Measurements from ENCODE around the gene ZIK1. TPM values are rescaled to one million over a fixed set of nuclear protein-coding genes. Genes with fewer than 3 reads are reported as not detected.

The ZIK1 gene
- 2.8 and 3.2 TPM in 2 replicates for total RNA-seq

DNA sequence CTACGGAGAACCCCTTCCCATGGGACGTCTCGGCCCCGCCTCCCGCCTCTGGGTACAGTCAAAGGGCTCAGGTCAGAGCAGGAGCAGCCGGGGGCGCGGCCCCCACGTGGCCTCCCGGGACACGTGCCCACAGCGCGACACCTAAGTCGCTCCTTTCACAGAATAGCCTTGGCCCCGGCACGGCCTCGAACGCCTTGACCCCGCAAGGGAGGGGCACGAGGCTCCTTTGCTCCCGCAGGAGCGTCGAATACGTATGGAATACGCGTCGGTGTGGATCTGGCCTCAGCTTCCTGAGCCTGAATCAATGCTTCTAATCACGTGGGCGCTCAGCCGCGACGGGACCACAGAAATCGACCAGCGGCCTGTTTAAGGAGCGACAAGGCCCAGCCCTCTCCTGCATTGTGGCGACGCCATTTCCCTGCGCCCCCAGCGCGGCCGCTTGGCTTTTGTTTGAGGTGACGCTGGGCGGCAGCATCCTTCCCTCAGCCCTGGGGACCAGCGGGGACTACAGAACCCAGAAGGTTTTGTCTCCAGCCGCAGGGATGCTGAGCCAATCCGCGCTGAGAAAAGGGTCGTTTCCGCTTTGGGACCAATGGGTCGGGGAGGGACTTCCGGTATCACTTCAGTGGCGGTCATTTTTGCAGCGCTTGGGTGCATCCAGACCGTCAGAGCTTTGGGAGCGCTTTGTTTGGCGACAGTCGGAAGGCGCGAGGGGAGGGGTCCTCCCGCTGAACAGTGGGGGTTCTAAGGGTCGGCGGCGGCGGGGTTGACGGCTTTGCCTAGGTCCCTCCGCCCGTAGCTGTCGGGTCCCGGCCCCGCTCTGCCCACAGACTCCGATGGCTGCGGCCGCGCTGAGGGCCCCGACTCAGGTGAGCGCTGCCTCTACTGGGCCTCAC is at the start of gene ZIK1:
ZIK1 (plus strand) TSS at position 625 of the 896 bp plus-strand sequence; CDS start at position 837, 212 bp downstream.

DNA sequence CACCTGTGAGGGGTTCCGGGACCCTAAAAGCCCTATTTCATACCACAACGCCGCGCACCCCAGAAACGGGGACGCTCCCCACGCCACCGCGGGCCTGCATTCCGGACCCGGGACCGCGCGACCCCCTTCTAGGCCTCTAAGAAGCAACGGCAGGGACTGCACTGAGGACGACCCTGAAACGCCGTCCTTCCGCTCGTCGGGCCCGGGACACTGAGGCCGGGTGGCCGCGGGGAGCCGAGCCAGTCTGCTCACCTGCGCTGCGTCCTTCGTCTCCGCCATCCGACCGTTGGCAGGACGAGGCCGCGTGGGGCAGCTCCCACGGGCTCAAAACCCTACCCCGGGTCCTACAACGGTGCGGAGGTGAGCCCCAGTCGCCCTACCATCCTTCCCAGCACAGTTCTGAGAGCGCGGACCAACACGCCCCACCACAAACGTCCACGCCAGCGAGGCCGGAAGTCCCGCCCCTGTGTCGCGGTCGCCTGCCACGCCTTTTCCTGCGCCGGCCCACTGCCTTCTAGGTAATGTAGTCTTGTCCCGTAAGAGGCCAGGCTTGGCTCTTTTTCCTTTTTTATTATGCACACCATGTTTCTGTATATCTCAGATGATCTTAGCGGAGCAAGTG is 24.4 kb upstream of the ZIK1 start, which contains the start of gene ZNF550:
ZNF550 (minus strand) TSS at position 460 of the 622 bp plus-strand sequence; CDS start at position 279, 181 bp downstream.

GRCh38 chr19:57578487-57579205 is 5.3 kb upstream of the ZIK1 start, which contains the start of gene ZNF416:
Gene ZNF416, minus strand, starts transcription at chr19:57578911. Its CDS starts 207 bp downstream, at chr19:57578704.

DNA sequence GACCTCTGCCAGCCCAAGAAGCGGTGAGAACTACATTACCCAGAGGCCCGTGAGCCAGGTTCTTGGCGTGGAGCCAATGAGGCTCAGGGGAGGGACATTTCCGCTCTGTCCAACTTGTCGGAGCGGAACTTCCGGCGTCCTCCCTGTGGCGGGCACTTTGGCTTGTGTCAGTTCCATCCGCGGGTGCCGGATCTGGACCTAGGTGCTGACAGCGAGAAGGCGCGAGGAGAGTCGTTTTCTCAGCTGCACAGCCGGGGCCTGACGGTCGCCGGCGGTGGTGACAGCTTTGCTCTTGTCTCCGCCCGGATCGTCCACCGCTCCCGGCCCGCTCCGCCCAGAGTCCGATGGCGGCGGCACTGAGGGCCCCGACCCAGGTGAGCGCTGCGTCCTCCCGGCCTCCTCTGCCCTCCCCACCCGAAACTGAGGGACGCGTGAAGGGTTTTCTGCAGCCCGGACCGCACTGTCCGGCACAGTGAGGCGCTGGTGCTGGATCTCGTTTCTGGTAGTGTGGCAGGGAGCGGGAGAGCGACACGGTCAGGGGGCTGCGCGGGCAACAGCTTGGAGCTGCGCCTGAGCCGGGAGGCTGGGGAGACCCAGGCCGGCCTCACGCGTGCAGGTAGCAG is 15.9 kb downstream of the ZIK1 start, which contains the start of gene ZNF530:
ZNF530 (plus strand) TSS at position 125 of the 623 bp plus-strand sequence. CDS start 4,461 bp downstream, outside the sequence.

GRCh38 chr19:57613941-57614743 is 30.2 kb downstream of the ZIK1 start, which contains the start of gene ZNF134:
Gene ZNF134, plus strand, starts transcription at chr19:57614242. Its CDS starts 5,227 bp downstream, at chr19:57619469.

DNA sequence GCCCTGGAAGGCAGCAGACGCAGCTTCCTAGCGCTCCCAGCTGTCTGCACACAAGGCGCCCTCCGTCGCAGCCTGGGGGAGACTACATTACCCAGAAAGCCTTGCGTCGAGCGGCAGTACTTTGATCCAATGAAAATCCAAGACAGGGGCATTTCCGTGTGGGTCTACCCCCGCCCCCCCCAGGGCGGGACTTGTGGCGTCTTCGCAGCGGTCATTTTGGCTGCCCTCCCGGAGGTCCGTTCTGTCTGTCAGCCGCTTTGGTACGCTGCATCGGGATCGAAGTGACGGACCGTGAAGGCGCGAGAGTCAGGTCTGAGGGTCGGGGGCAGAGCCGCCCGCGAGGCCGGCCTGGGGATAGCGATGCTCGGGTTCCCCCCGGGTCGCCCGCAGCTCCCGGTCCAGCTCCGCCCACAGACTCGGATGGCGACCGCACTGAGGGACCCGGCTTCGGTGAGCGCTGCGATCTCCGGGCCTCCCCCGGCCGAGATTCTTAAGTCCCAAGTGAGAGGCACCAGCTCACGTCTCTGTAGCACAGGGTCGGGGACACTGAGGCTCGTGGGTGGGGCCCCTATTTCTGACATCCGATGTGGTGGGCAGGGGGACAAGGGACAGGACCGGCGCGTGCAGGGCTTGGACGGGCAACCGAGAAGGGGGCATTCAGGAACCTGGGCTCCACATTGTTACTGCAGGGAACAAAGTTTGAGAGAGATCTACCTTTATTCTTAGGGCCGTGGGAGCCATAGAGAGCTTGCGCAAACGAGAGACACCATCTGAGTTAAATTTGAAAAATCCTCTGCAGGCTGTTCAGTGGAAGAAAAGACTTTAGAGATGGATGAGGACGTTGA is 49.3 kb downstream of the ZIK1 start, which contains the start of gene ZNF211:
ZNF211 (plus strand) TSS at position 182 of the 845 bp plus-strand sequence; CDS start at position 361, 179 bp downstream.

Other genes with a start within 250 kb of the ZIK1 start
- gene ZNF304, start 232.9 kb upstream of the ZIK1 start, total RNA-seq: 4.3 TPM in 2 replicates
- 21.3 and 23.6 TPM in 2 replicates for gene TRAPPC2B, start 220.6 kb upstream of the ZIK1 start, total RNA-seq
- gene ZNF547, start 220.6 kb upstream of the ZIK1 start, total RNA-seq: 0.53 and 1.6 TPM in 2 replicates
- gene ZNF548, start 194.3 kb upstream of the ZIK1 start, total RNA-seq: 5.0 and 6.9 TPM in 2 replicates
- gene ZNF17, start 173.0 kb upstream of the ZIK1 start, total RNA-seq: 3.2 and 3.5 TPM in 2 replicates
- gene ZNF749, start 148.8 kb upstream of the ZIK1 start, total RNA-seq: 3.1 and 11.3 TPM in 2 replicates
- not detected in 2 replicates for gene VN1R1, start 127.0 kb upstream of the ZIK1 start, total RNA-seq
- 10.5 and 15.0 TPM in 2 replicates for gene ZNF772, start 106.6 kb upstream of the ZIK1 start, total RNA-seq
- 4.2 and 9.5 TPM in 2 replicates for gene ZNF419, start 96.4 kb upstream of the ZIK1 start, total RNA-seq
- 1.7 and 5.9 TPM in 2 replicates for gene ZNF773, start 84.2 kb upstream of the ZIK1 start, total RNA-seq
- gene ZNF549, start 56.8 kb upstream of the ZIK1 start, total RNA-seq: 0.93 and 1.6 TPM in 2 replicates
- 2.5 and 4.1 TPM in 2 replicates for gene ZNF550, start 24.3 kb upstream of the ZIK1 start, total RNA-seq
- gene ZNF416, start 5.2 kb upstream of the ZIK1 start, total RNA-seq: 2.9 and 3.0 TPM in 2 replicates
- 4.1 and 7.9 TPM in 2 replicates for gene ZNF530, start 15.7 kb downstream of the ZIK1 start, total RNA-seq
- 7.3 and 8.6 TPM in 2 replicates for gene ZNF134, start 30.1 kb downstream of the ZIK1 start, total RNA-seq
- 4.4 and 6.1 TPM in 2 replicates for gene ZNF211, start 49.0 kb downstream of the ZIK1 start, total RNA-seq
- not detected in 2 replicates for gene ZSCAN4, start 84.8 kb downstream of the ZIK1 start, total RNA-seq
- 4.1 and 5.2 TPM in 2 replicates for gene ZNF551, start 97.8 kb downstream of the ZIK1 start, total RNA-seq
- gene ZNF154, start 125.1 kb downstream of the ZIK1 start, total RNA-seq: 0.33 and 0.34 TPM in 2 replicates
- 2.6 and 3.1 TPM in 2 replicates for gene ZNF671, start 143.5 kb downstream of the ZIK1 start, total RNA-seq
- gene ZNF776, start 162.7 kb downstream of the ZIK1 start, total RNA-seq: 7.9 and 14.7 TPM in 2 replicates
- gene ZNF586, start 185.5 kb downstream of the ZIK1 start, total RNA-seq: 4.8 and 5.1 TPM in 2 replicates
- gene ZNF552, start 230.8 kb downstream of the ZIK1 start, total RNA-seq: 4.7 and 7.6 TPM in 2 replicates
- 10.1 TPM in 2 replicates for gene ZNF587B, start 246.2 kb downstream of the ZIK1 start, total RNA-seq